Stimulated activated CD8-positive, alpha-beta memory T cell treated with anti-CD3 and anti-CD28 coated beads, Interleukin-12 subunit alpha, Interleukin-12 subunit beta, amount 100 ng/mL, for 24 hours (primary cell): Measurements from ENCODE around the gene CDC5L.

Source experiments
- DNase-seq: peaks from one replicate; pipeline ENCODE4 v3.0.0-alpha.2; 2020; ENCODE audit errors: extremely low read depth

Gene CDC5L

DNA sequence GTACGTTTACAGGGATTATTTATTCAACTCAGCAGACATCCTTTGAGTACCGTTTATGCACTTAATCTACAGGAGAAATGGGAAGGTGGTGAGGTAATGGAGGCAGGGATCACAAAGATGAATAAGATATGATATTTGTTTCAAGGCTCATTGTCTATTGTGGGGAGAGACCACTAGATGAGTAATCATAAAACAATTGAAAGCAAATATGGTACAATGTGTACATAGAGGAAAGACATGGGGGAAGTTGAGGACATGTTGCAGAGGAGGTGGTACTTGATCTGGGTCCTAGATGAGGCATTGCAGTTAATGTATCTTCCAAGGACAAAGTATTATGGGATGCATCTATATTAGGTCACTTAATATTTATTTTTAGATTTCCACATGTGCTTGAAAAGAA, 13.7 kb upstream of the CDC5L start:
- no peak for DNase-seq

DNA sequence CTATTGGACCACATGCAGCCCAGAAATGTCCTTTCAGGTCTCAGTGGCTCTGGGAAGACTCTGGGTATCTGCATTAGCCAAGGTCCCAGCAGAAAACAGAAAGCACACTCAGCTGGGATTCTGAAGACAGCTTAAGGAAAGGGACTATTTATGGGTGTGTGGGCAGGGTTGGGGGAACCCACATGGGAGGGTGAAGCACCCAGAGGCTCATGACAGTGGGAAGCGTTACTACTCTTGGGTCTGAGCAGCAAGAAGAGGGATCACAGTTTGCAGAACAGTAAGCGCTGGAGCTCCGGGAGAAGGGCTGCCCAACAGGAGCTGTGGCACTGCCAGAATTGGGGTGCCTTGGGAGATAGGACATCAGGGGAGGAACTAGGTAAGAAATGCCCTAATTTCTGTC, 12.4 kb upstream of the CDC5L start:
- no peak for DNase-seq

DNA sequence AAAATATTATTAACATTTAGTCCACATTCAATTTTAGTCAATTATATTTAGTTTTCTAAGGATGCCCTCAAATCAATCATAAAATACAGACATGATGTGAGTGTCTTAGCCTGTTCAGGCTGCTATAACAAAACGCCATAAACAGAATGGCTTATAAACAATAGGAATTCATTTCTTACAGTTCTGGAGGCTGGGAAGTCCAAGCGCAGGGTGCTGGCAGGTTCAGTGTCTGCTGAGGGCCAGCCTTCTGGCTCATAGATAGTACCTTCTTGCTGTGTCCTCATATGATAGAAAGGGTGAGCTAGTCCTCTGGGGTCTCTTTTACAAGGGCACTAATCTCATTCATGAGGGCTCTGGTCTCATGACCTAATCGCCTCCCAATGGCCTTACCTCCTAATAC, 10.0 kb upstream of the CDC5L start:
- no peak for DNase-seq

GRCh38 chr6:44377971-44378370, 9.5 kb upstream of the CDC5L start:
- DNase-seq = no peak

DNA sequence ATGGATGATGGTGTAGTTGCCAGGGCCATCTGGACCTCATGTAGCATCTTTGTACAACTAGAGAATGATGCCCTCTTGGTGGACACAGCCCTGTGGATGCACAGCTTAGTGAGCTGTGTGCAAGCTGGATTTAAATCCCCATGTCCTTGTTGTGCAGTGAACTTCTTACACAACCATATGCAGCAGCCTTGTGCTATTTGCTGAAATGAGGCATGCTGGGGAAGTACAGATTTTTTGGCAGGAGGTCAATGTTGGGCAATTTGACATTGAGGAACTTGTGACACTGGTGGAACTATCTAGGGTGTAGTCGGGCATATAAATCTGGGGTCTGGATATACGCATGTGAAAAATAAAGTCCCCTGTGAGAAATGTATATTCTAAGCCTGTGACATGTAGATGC, 5.8 kb upstream of the CDC5L start:
- DNase-seq = no peak

GRCh38 chr6:44386364-44386928, 1.1 kb upstream of the CDC5L start:
- DNase-seq = no peak

DNA sequence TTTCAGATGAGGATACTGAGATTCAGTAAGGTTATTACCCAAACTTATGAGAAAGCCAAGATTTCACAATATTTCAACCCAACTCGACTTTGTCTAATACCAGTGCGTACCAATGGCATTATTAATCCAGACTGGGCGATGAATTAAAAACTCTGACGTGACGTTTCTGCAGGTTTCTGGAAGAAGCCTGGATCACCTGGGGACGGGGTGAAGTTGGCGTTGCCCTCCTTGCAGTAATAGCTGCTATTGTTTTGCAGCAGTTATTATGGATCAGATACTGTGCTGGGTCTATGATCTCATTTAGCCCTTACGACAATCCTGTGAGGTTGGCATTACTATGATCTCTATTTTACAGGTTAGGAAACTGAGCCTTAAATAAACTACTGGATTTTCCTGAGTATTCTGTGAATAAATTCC, 569 bp upstream of the CDC5L start:
- no peak for DNase-seq

DNA sequence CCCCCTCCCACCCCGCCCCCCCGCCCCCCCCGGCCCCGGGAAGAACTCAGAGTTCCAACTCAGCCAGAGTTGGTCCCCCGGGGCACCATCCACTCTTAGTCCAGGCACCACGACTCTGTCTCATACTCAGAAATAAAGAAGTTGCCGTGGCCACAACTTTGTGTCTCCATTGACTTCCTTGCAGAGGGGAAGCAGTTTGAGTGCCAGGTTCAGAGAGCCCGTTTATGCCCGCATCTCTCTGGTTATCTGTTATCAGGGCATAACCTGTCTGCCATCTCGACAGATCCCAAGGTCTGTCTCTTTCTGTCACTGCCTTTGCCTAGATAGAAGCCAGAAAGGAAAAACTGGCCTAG, 605 bp downstream of the CDC5L start:
- no peak for DNase-seq

DNA sequence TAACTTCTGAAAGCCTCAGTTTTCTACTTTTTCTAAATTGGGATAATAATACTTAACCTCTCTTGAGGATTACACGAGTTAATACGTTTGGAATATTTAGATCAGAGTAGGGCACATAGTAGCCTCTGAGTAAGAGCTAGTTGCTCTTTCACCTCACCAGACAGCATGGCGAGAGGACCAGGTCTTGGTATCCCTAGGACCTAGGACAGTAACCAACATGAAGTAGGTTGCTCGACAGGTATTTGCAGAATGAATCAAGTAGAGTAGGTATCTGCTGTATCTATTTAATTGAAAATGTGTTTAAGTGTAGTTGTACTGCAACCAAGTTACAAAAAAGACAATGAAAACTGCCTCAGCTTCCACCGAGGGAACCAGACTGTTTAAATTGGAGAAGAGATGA, 1.4 kb downstream of the CDC5L start:
- DNase-seq = no peak

- DNase-seq = no peak
These were observed 2.7 kb downstream of the CDC5L start for GRCh38 chr6:44390158-44390683.

DNA sequence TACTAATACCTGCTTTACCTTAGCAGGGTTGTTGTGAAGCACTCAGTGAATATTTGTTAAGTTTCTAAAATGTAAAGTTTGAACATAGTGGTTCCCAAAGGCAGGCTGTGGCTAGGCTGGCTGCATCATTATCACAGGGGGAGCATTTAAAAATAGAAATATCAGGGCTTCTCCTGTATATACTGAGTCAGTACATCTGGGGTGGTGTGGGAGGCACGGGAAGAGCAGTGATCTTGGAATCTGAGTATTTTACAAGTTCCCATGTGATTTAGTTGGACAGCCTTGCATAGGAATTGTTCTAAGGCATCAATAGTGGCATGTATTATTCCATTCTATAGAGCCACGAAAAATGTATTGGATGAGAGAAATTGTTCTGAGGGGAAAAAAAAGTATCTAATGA, 8.0 kb downstream of the CDC5L start:
- no peak for DNase-seq

DNA sequence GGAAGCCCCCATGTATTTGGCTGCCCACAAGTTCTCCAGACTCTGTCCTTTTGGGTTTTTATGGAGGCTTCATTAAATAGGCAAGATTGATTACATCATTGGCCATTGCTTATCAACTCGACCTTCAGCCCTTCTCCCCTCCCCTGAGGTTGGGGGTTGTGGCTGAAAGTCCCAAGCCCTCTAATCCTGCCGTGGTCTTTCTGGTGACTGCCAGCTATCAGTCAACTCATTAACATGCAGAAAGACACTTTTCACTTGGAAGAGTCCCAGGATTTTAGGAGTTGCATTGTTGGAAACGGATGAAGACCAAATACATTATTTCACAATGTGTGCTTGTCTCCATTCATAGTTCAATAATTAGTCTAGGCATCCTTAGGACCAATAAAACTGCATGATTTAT, 9.5 kb downstream of the CDC5L start:
- no peak for DNase-seq

DNA sequence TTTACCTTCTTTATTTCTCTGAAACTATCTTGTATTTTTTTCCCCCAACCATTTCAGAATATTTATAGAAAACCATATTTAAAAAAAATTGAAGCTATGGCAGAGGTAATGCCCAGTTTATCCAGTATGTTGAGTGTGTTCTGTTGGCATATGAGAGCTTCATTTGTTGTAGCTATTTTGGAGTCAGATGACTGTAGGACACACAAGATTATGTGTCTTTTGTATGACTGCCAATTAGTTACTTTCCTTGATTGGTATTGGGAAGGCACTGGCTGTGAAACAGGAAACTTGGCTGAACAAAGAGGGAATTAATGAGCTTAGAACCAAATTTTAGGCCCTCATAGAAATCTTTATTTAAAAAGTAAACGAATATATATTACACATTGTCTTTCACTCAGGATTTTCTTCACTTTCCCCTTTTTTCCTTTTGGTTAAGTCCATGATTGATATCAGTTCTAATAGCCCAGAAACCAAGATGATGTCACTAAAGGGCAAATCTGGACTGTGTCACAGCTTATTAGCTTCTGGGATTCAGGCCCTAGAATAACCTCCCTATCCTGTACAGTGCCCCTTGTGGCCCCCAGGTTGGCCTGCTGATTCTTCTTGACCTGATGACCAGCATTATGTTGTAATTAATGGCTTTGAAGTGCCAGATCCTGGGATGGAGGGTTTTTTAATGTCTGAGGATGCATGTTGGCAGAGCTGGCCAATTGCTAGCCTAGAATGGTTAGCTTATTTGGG, 10.1 kb downstream of the CDC5L start:
- no peak for DNase-seq

- DNase-seq = no peak
These were observed 12.5 kb downstream of the CDC5L start for GRCh38 chr6:44399991-44400390.

DNA sequence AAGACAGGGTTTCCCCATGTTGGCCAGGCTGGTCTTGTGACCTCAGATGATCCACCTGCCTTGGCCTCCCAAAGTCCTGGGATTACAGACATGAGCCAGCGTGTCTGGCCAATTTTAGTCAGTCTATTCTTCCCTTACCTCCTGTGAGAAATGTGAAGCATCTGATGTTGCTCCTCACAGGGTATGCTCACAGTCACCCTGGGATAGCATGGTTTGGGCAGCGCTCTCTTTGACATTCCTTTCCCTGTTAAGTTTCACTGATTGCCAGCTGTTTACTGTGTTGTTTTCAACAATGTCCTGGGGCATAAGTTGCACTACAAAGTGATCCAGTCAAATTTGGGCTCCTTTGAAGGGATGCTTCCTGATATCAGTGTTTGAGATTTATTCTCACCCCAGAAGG, 13.1 kb downstream of the CDC5L start:
- no peak for DNase-seq

GRCh38 chr6:44401138-44401537, 13.6 kb downstream of the CDC5L start:
- no peak for DNase-seq

GRCh38 chr6:44404022-44404714, 16.7 kb downstream of the CDC5L start:
- no peak for DNase-seq

DNA sequence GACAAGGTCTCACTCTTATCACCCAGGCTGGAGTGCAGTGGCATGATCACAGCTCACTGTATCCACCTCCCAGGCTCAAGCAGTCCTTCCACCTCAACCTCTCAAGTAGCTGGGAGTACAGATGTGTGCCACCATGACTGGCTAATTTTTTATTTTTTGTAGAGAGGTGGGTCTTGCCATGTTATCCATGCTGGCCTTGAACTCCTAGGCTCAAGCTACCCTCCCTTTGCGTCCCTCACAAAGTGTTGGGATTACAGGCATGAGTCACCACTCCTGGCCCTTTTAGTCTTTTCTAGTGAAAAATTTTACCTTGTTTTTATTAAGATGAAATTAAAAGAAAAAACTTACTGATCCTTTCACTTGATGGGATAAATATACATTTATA, 17.2 kb downstream of the CDC5L start:
- no peak for DNase-seq

- DNase-seq = no peak
These were observed 20.6 kb downstream of the CDC5L start for GRCh38 chr6:44407951-44408670.

DNA sequence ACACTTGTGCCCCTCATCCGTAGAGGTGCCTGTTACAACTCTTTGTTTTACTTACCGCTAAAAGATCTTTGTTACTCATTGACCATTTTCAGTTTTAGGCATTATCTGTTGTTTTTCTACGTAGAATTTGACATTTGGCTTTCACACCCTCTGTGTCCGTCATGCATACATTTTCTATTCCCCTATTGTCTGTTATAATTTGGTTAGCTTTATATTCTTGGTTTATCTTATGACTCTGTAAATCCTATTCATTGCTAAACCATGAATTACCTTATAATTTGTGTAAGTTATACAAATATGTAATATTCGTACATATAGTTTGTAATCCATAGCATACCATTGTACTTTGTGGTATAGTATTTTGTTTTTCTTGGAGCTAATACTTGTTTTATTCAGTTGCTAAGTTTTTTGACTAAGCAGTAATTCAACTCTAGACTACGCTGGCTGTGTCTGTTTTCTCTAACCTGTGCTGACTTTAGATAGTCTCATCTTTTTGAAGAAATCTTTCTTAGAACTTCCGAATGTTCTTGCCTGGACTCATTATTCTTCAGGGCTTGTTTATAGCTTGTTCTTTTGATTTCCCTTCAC, 21.8 kb downstream of the CDC5L start:
- no peak for DNase-seq

GRCh38 chr6:44410363-44410762, 22.9 kb downstream of the CDC5L start:
- no peak for DNase-seq

- no peak for DNase-seq
These were observed 23.6 kb downstream of the CDC5L start for GRCh38 chr6:44411141-44411540.
